ENCODE measurements around the gene FAM210A.

GRCh38 chr18:13616525-13617035 is 109.8 kb downstream of the FAM210A start:
- TF ChIP-seq CTCF (IDR thresholded peaks at IDR 0.05) (no peak), EZH2 (IDR thresholded peaks at IDR 0.05; ENCODE audit: borderline replicate concordance, insufficient read depth, low read depth, low read length, poor library complexity, severe bottlenecking) (no peak)
